GM21515 (cell line): ENCODE measurements around the gene PTGIS.

ENCODE experiments used
- ATAC-seq: cut with Tn5 transposase; IDR thresholded peaks from one replicate; pipeline ENCODE4 v1.9.1; 2021; ENCODE audit not compliant: unreplicated experiment

PTGIS gene

DNA sequence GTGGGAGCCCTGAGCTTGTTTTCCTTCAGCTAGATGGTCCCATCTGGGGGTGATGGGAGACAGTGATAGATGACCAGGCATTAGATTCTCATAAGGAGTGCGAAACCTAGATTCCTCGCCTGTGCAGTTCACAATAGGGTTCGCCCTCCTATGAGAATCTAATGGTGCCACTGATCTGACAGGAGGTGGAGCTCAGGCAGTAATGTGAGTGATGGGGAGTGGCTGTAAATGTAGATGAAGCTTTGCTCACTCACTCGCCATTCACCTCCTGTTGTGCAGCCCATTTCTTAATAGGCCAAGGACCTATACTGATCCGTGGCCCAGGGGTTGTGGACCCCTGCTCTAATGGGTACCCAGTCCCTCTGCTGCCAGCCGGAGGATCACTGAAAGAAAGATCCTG lies 64.8 kb downstream of the PTGIS start:
- ATAC-seq: no peak

DNA sequence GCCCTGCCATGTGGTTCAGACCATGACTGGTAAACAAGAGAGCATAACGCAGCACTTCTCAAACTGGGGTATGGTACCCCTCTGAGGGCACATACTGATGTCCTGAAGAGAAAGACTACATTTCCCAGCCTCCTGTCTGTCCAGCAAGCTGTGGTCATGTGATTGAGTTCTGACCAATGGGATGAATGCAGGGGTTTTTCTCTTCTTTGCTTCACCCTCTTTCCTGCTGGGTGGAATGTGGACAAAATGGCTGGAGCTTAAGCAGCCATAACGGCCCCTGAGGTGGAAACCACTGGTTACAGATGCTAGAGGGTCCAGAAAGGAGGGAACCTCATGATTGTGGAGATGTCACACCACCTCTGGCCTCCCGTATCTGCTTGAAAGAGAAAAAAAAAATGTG lies 66.0 kb downstream of the PTGIS start:
- ATAC-seq: no peak

DNA sequence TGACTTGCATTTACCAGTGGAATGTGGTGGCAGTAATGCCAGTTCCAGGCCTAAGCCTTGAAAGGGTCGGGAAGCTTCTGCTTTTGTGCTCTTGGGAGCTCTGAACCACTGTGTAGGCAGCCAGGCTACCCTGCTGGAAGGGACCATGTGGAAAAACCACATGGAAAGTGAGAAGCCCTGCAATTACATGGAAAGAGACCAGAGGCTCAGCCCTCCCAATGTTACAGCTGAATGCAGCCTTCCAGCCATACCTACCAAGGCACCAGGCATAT lies 70.6 kb downstream of the PTGIS start:
- ATAC-seq: no peak

DNA sequence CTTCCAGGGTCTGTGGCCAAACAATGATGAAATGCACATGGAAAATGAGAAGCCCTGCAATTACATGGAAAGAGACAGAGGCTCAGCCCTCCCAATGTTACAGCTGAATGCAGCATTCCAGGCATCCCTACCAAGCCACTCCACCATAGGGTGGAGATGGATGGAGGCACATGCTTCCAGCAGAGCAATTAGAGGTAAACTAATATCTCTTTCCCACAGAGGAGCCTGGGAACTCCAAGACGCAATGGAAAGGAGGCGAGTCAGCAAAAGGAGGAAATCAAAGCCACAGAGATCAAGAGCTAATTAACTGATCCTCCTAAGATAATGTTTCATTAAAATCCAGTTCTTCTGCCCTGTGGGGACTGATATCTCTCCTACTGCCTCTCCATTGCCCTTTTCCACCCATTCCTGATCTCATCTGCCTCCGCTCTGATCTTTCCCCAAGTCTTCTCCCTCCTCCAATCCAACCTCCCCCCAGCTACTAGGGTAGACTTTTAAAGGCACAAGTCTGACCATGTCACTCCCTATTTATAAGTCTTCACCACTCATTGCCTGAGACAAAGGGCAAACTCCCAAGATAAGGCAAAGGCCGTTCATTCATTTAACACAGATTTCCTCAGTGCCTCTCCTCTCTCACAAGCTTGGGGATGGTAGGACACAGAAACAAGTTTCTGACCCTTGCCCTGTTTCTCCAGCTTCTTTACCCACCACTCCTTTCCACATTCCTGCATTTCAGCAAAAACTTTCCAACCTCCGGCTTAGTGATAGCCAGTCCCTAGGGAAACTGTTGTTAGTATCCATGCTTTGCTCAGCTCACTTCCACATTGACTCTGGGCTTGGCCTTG lies 71.2 kb downstream of the PTGIS start:
- no peak for ATAC-seq

DNA sequence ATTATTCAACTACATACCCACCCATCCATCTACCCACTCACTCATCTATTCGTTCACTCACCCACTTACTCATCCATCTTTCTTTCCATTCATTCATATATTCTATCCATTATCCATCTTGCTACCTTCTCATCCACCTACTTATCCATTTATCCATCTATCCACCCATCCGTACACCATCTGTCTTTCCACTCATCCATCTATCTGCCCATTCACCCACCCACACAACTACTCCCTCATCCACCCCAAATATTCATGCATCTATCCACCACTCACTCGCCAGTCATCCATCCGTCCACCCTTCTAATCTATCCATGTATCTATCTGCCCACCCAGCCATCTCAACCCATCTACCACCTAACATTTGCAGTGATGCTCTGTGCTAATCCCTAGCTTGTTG lies 71.9 kb downstream of the PTGIS start:
- ATAC-seq: no peak

DNA sequence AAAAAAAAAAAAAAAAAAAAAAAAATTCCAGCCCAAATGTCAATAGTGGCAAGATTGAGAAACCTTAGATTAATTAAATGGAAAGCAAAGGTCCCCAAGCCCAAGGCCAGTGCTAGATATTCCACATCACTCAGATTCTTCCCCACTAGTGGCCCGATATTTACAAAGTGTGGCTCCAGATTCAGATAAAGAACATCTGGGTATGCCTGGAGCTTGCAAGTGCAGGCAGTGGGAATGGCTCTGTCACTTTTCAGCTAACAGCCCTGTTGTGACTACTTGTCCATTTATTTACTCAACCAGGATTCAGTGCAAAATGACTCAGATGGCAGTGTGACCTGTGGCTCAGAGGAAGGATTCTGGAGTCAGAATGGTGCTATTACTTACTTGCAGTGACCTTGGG lies 77.2 kb downstream of the PTGIS start:
- no peak for ATAC-seq

DNA sequence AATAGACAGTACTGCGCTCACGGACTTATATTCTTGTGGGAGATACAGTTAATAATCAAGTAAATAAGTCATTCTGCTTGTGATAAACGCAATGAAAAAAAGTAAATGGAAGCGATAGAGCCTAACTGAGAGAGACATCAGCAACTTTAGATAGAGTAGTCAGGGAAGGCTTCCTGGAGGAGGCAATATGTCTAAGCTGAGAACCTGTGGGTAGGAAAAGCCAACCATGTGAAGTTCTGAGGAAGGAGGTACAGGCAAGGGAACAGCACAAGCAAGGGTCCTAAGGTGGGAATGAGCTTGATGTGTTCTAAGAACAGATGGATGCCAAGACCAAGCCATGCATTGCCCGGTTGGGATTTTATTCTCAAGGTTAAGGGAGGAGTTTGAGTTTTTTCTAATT lies 78.2 kb downstream of the PTGIS start:
- no peak for ATAC-seq

DNA sequence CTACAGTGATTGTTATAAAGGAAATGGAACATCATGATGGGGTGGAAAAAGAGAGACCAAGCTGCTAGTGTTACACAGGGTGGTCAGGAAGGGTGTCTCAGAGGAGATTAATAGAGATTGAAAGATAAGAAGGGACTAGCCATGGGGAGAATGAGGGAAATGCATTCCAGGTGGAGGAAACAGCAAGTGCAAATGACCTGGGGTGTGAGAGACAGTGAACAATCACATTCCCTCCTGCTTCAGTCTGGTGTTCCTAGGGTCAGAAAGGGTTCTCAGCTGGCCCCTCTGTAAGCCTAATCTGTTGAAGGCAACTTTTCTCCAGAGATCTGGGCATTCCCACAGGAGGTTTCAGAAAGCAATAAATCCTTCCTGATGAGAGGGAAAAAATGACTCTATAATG lies 81.9 kb downstream of the PTGIS start:
- no peak for ATAC-seq

DNA sequence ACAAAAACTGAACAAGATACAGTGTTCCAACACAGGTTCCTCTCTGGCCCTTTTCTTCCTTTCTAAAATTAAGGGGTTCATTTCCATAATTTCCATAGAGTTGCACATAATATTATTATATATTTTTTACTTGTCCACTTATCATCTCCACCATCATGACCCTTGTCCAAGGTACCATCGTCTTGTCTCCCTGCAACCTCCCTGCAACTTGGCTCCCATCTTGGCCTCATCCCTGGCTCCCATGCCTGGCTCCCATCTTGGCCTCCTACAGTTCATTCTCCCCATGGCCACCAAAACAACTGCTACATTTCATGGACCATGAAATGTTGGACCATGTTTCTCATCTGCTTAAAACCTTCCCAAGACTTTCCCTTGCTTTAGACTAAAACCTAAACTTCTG lies 82.4 kb downstream of the PTGIS start:
- no peak for ATAC-seq

DNA sequence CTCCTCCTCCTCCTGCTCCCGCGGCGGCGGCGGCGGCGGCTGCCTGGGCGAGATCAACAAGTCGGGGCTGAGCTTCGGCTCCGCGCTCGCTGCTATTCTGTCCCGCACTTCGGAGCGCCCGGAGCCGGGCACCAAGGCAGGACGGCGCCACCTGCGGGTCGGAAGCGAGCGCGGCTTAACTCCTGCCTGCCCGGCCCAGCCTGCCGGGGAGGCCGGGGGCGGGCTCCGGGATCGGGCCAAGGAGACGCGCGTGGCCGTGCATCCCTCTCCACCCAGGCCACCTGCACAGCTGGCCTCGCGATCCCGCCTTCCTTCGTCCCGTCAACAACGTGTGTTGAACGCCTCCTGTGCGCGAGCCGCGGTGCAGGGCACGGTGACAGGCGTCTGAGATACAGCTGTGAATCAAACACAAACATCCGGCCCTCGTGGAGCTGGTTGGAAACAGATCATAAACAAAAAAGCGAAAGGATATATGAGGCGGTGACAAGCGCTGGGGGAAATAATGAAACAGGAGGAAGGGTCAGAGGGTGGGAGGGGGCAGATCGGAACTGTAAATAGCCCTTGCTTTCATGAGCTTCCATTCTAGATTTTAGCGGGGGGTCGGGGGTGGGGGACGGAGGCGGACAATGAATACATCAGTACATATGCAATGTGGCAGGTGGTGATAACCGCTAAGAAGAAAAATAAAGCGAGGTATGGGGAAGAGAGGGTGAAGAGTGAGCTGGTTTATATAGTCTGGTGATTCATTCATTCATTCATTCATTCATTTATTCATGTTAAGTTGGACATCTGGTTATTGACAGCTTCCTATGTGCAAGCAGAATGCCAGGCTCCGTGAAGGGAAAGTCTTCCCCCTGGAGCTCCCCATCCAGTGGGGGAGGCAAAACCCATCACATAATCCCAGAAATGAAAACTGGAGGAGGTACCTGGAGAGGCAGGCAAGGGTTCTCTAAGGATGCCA lies 83.5 kb downstream of the PTGIS start:
- no peak for ATAC-seq

DNA sequence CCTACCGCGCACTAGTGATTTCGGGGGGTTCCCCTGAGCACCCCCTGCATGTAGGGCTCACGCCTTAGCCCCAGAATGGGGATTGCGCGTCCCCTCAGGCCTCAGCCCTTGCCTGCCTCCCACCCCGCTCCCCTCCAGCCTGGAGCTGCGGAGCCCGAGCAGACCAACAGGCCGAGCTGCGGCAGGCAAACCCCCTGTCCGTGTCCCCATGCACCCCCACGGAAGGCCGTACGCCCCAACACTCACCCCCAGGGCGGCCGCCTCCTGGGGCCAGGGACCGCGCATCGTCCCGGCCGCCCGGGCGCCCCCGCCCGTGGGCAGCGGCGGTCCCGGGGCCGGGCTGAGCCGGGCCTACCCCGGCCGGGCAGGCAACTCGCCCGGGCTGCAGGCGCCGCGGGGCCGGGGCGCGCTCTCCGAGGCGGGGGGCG lies 84.2 kb downstream of the PTGIS start:
- no peak for ATAC-seq

DNA sequence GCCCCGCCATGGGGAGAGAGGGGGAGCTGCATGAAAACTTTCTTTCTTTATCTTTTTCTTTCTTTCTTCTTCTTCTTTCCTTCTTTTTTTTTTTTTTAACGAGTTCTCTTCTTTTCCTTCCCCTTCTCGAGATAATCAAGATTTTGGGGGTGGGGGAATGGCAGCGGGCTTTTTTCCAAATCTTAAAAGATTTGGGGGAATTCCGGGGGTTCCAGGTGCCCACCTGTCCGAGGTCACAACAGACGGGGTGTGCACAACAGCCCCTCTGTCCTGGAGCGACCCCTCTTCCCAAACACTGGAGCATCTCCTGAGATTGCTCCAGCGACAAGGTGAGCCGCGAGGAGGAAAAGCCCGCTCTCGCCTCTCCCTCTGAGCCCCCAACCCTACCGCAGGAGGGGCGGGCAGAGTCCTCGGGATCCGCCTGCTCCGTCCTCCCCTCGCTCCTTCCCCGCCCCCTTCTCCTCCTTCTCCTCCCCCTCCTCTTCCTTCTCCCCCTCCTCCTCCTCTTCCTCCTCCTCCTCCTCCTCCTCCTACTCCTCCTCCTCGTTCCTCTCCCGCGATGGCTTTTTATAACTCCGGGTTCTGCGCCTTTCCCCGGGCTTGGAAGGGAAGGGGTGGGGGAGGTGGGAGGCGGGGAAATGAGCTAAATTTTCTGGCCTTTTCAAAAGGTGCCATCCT lies 84.8 kb downstream of the PTGIS start:
- ATAC-seq: no peak

DNA sequence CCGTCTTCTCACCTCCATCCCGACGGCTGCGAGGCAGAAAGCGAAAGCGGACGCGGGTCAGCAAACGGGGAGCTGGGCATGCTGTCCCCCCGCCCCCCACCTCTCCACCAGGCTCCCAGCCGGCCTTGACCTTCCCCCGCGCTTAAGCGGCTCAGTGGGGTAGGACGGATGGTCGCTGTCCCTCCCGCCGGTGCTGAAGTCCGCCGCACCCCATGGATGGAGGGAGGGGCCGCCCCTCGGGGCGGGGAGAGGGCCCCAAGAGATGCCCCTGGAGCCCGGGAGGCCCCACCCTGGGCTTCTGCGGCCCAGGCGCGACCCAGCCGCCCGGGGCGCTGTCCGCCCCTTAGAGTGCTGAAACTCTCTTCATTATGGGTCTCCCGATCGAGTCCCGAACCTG lies 85.3 kb downstream of the PTGIS start, which contains the start of gene KCNB1:
KCNB1 (minus strand) TSS at position 48 of the 397 bp plus-strand sequence. CDS start 188 bp downstream, outside the sequence.
- ATAC-seq: no peak

DNA sequence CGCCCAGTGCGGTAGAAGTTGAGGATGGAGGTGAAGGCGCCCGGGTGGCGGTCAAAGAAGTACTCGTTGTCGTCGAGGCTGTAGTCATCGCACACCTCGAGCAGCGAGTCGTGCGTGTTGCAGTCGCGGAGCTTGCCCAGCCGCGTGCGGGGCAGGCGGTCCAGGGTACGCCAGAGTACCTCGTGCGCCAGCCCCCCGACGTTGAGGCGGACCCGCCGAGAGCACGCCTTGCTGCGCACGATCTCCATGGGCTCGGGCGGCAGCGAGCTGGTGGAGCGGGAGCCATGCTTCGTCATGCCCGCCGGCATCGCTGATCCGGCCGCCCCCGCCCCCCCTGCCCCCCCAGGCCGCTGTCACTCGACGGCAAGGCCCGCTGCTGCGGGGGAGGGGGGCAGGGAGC lies 85.8 kb downstream of the PTGIS start:
- ATAC-seq: no peak

DNA sequence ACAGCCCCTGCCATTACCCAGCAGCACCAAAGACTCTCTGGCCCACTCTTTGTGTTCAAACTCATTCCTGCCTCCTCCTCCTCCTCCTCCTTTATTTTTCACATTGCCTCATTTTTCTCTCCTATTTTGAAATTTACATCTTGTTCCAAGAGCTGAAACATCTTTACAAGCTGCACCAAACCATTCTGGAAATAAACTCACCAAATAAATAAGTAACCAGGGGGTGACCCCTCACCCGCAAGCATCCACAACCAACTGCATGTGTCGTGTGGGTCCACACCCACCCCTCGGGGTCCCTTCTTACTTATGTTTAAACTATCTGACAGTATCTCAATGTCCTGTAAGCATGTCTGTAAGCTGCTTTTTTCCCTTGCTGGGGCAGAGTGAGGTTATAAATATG lies 86.8 kb downstream of the PTGIS start:
- no peak for ATAC-seq

DNA sequence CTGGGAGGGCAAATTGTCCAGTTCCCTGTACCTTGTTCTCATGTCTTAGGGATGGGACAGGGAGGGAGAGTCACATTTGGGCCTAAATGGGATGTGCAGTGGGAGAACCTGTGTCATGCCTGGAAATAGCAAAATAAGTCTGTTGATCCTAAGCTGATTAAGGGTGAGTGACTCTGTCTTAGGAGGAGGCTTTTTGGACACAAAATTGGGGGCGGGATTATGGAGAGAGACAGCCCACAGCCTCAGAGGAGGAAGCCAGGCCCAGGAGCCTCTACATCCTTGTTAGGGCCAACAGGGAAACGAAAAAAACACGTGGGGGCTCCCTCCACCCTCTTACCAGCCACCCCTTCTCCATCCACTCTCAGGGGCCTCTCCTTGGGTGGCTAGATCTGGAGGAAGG lies 87.7 kb downstream of the PTGIS start:
- no peak for ATAC-seq

DNA sequence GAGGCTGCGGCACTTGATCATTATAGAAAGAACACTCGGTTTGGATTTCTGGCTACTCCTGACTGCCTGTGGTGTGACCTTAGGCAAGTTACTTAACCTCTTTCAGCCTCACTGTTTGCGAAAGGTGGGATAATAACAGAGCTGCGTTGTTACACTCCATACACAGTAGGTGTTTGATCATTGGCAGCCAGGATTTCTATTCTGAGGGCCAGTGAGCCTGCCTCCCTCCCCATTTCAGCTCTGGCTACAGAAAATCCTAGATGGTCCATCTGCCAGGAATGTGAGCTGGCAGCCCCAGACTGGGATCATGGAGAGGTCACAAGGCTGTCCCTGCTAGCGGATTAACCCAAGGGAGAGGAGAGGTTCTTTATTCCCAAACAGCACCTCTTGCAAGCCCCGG lies 88.2 kb downstream of the PTGIS start:
- no peak for ATAC-seq

DNA sequence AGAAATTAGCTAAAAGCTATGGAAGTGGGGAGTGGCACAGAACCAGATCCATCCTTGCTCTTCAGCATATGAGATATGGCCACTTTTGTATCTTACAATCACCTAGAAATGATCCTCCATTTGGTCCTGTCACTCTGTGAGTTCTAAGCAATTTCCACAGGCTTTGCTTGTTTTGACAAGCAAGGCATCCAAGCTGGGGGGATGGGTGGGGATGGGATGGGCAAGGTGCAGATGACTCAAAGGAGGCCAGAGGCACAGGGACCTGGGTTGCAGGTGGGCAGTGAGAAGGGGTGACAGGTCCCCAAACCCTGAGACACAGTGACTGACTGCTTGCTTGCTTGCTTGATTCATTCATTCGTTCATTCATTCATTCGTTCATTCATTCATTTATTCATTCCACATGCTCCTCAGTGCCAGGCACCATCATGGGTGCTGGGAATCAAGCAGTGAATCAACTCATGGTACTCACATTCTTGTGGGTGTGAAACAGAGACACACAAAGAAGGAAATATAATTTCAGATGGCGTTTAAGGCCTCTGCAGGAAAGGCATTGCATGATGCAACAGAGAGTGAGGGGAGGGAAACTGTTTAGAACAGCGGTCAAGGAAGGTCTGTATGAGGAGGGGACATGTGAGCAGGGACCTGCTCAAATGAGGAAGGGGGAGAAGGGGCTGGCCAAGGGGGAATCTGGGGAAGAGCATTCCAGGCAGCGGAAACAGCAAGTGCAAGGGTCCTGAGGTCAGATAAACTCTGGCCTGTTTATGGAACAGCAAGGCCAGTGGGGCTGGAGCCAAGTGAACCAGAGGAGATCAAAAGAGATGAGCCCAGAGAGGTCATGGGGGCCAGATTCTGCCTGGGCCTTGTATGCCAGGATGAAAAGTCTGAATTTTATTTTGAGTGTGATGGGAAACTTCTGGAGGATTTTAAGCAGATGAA lies 88.9 kb downstream of the PTGIS start:
- ATAC-seq: no peak

DNA sequence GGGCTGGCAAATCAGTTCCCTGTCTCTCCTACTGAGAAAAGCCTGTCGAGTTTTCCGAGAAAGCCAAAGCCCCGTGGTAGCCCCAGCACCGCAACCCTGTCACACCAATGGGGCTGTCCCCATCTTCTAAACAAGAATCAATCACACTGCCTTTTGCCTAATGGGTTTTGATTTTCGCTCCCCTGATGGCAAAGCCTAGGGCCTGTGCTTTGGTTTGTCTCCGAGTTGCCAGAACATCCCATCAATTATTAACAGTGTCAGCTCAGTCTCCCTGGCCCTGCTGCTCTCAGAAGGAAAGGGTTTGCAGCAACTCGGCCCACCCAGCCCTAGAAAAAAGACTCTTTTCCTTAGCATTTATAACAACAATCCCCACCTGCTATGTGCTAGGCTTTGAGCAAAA lies 89.7 kb downstream of the PTGIS start:
- ATAC-seq: no peak

DNA sequence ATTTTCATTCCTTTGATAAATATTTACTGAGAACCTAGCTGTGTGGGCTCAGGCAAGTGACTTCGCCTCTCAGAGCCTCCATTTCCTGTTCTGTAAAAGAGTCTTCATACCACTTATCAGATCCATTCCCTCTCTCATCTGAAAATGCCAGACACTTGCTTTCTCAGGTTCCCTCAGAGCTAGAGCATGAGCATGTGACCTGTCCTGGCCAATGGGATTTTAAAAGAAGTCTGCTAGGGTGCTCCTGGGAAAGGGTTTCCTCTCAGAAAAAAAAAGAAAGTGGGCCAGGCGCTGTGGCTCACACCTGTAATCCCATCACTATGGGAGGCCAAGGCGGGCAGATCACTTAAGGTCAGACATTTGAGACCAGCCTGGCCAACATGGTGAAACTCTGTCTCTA lies 90.7 kb downstream of the PTGIS start:
- ATAC-seq: no peak

DNA sequence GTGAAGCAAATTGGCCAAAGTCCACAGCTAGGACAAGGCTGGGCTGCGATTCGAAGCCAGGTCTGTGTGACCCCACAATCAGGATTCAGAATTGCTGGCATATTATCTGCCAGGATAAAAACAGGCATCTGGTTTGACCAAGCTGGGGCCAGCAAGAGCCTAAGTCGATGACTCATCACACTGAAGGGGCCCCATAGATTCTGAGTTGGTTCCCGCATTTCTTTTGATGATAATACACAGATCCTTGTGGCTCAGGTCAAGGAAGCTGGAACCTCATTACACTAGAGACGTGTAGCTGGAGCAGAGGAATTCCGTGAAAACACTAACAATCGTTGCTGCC lies 92.0 kb downstream of the PTGIS start:
- ATAC-seq: no peak
